NOMO-1 (cell line): ENCODE measurements around the gene USP32.
A peak's percentile ranks its signal among the peaks of the same experiment; 100 is the strongest.
"Not testable (repeated sequence)": the region's sequence is repeated elsewhere in the genome, so short reads cannot be mapped to it uniquely, and the experiment has no call there.

Source experiments
- DNase-seq, 2 experiments: peaks; one replicate each; lab custom pipeline; 2025; ENCODE audit not compliant: unreplicated experiment in 2 of 2; lab: John Stamatoyannopoulos, UW

USP32 gene

GRCh38 chr17:60333628-60334031 lies 58.3 kb downstream of the USP32 start:
- DNase-seq: no peak

GRCh38 chr17:60333072-60333471 lies 58.9 kb downstream of the USP32 start:
- not testable (repeated sequence) for DNase-seq

GRCh38 chr17:60332574-60332973 lies 59.4 kb downstream of the USP32 start:
- no peak for DNase-seq

GRCh38 chr17:60330731-60331130 lies 61.2 kb downstream of the USP32 start:
- no peak for DNase-seq

- no peak for DNase-seq
Observed at GRCh38 chr17:60328679-60329078, 63.3 kb downstream of the USP32 start.

- DNase-seq: no peak
Observed at GRCh38 chr17:60327901-60328273, 64.0 kb downstream of the USP32 start.

- DNase-seq: no peak
Observed at GRCh38 chr17:60327134-60327900, 64.6 kb downstream of the USP32 start.

GRCh38 chr17:60326702-60327101 lies 65.2 kb downstream of the USP32 start:
- DNase-seq: no peak

- DNase-seq: peak; percentile 6 to 15
Observed at GRCh38 chr17:60325730-60326524, 66.0 kb downstream of the USP32 start.

GRCh38 chr17:60323754-60324153 lies 68.2 kb downstream of the USP32 start:
- no peak for DNase-seq

GRCh38 chr17:60322056-60322387 lies 69.9 kb downstream of the USP32 start:
- DNase-seq: no peak

GRCh38 chr17:60321336-60322055 lies 70.4 kb downstream of the USP32 start:
- no peak for DNase-seq

GRCh38 chr17:60318830-60319229 lies 73.1 kb downstream of the USP32 start:
- no peak for DNase-seq

GRCh38 chr17:60318326-60318725 lies 73.6 kb downstream of the USP32 start:
- no peak for DNase-seq

- DNase-seq: no peak
Observed at GRCh38 chr17:60315650-60316049, 76.3 kb downstream of the USP32 start.

- DNase-seq: not testable (repeated sequence)
Observed at GRCh38 chr17:60314900-60315299, 77.0 kb downstream of the USP32 start.

GRCh38 chr17:60314423-60314822 lies 77.5 kb downstream of the USP32 start:
- DNase-seq: no peak

GRCh38 chr17:60311936-60312335 lies 80.0 kb downstream of the USP32 start:
- DNase-seq: no peak

- DNase-seq: no peak
Observed at GRCh38 chr17:60311186-60311585, 80.7 kb downstream of the USP32 start.

GRCh38 chr17:60305141-60305540 lies 86.8 kb downstream of the USP32 start:
- DNase-seq: peak; percentile 30 to 86

- no peak for DNase-seq
Observed at GRCh38 chr17:60304502-60304901, 87.4 kb downstream of the USP32 start.
